Activated T-helper 1 cell treated with anti-CD3 and anti-CD28 coated beads, Interleukin-12 subunit alpha, Interleukin-12 subunit beta, Interleukin-2, Interleukin-4 antibody, amounts not matched to agents 30 ng/mL and 10 ng/mL and 1 ng/mL, durations not matched to agents 14 hours and 24 hours and 36 hours (primary cell): ENCODE results near the gene ITPR1. TPM values are rescaled to one million over a fixed set of nuclear protein-coding genes. Genes with fewer than 3 reads are reported as not detected.

ENCODE experiments used
- DNase-seq: peaks from one replicate; pipeline ENCODE4 v3.0.0; 2021; ENCODE audit warnings: low spot score
- H3K27ac Mint-ChIP-seq: one replicate; pipeline ENCODE4 v1.8.0; 2021; ENCODE audit warnings: mild to moderate bottlenecking, mixed read lengths
- H3K27me3 Mint-ChIP-seq: one replicate; pipeline ENCODE4 v1.8.0; 2022; ENCODE audit warnings: mild to moderate bottlenecking, moderate library complexity, mixed read lengths; ENCODE audit not compliant: insufficient read depth
- H3K36me3 Mint-ChIP-seq: one replicate; pipeline ENCODE4 v1.8.0; 2021; ENCODE audit warnings: low read depth, mixed read lengths
- H3K4me1 Mint-ChIP-seq: one replicate; pipeline ENCODE4 v1.8.0; 2021; ENCODE audit warnings: low read depth, mixed read lengths
- H3K4me3 Mint-ChIP-seq: one replicate; pipeline ENCODE4 v1.8.0; 2021; ENCODE audit warnings: mild to moderate bottlenecking, moderate library complexity, mixed read lengths
- H3K9me3 Mint-ChIP-seq: one replicate; pipeline ENCODE4 v1.8.0; 2021; ENCODE audit warnings: mixed read lengths
- intact Hi-C: fragments of 100-400 bp; cut with micrococcal nuclease; formaldehyde crosslinking; loops from one replicate; pipeline ENCODE4 v1.15.1; 2024
- total RNA-seq: library from RNA; stranded (reverse); gene quantifications from 2 replicates; pipeline ENCODE4 v1.2.3, GENCODE V29; 2022

The ITPR1 gene
- total RNA-seq, 1 donor from 2014 or later: 108 TPM

- H3K27me3 Mint-ChIP-seq: no peaks in the 10 kb centered on the region
- peak overlapping the region; percentile 97 for H3K27ac Mint-ChIP-seq
- peaks cover 7% of the 10 kb centered on the region for H3K9me3 Mint-ChIP-seq
- intact Hi-C loops: no loop called here
- peaks cover 86% of the 10 kb centered on the region for H3K4me1 Mint-ChIP-seq
- H3K4me3 Mint-ChIP-seq: peak overlapping the region; percentile 23
- H3K36me3 Mint-ChIP-seq: peaks cover 47% of the 10 kb centered on the region
- DNase-seq: no peak
Observed at GRCh38 chr3:4843619-4844018, 350.5 kb downstream of the ITPR1 start.

GRCh38 chr3:4845882-4846281, 352.7 kb downstream of the ITPR1 start:
- peaks cover 96% of the 10 kb centered on the region for H3K4me1 Mint-ChIP-seq
- no peaks in the 10 kb centered on the region for H3K27me3 Mint-ChIP-seq
- H3K9me3 Mint-ChIP-seq: peaks cover 7% of the 10 kb centered on the region
- peak overlapping the region; percentile 64 for H3K4me3 Mint-ChIP-seq
- peaks cover 45% of the 10 kb centered on the region for H3K36me3 Mint-ChIP-seq
- H3K27ac Mint-ChIP-seq: peak overlapping the region; percentile 95
- intact Hi-C loops: loop anchor here (1.0 kb wide), 4 partner anchors 11 to 176 kb away; no protein-coding TSS in a partner anchor
- no peak for DNase-seq

DNA sequence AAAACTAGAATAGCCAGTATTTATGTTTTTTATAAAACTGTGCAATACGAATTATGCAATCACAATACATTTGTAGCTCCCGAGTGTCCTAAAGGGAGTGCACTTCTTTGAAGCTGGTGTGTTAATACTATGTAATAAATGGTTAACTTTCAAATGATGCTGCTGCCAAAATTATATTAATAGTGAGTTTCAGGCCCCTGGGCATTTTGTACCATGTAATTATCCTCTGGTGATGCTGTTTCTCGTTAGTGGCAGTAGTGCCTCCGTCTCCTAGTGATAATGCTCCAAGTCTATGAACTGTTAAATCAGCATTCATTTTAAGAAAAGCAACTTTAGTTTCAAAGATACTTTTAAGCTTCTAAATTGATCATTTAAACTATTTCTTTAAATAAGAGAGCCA, 353.4 kb downstream of the ITPR1 start:
- Mint-ChIP-seq H3K27ac (peak overlapping the region; percentile 74), H3K9me3 (peaks cover 10% of the 10 kb centered on the region), H3K4me3 (no peak overlapping the region), H3K4me1 (peaks cover 96% of the 10 kb centered on the region), H3K27me3 (no peaks in the 10 kb centered on the region), H3K36me3 (peaks cover 40% of the 10 kb centered on the region)
- intact Hi-C loops: loop anchor here (1.0 kb wide), 2 partner anchors 15 to 176 kb away; no protein-coding TSS in a partner anchor
- DNase-seq: no peak

DNA sequence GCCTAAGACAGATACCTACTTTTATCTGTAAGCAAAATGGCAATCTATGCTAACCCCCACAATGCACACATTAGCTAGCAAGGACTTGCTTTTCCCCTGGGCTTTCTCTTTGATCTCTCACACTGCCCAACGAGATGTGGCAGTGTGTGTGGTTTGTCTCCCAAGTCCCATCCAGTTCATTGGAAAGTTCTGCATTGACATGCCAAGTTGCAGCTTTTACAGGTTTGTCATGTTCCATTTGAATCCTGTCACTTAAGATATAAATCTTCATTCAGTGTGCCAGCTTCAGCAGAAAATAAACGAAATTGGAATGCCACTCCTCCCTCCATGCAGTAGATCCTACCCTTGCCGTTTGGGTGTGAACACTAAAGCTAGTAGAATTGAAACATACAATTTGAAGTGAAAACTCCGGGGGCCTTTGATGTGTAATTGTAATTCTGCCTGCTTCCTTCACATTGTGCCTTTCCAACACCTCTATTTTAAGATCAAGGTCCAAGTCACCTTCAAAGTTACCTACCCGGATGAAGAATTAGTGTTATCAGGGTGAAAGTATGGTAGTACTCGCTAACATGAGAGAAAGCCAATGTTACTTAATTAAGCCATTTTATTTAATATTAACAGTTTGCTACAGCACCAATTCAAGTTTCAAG, 355.2 kb downstream of the ITPR1 start:
- no peak for DNase-seq
- peak overlapping the region; percentile 99 for H3K27ac Mint-ChIP-seq
- H3K27me3 Mint-ChIP-seq: no peaks in the 10 kb centered on the region
- intact Hi-C loops: no loop called here
- peaks cover 4% of the 10 kb centered on the region for H3K9me3 Mint-ChIP-seq
- H3K36me3 Mint-ChIP-seq: peaks cover 25% of the 10 kb centered on the region
- H3K4me1 Mint-ChIP-seq: peaks cover 86% of the 10 kb centered on the region
- H3K4me3 Mint-ChIP-seq: peak overlapping the region; percentile 65

- Mint-ChIP-seq H3K4me1 (peaks cover 87% of the 10 kb centered on the region), H3K27me3 (no peaks in the 10 kb centered on the region), H3K27ac (peak overlapping the region; percentile 99), H3K36me3 (peaks cover 23% of the 10 kb centered on the region), H3K9me3 (peaks cover 3% of the 10 kb centered on the region), H3K4me3 (peak overlapping the region; percentile 7)
- no peak for DNase-seq
- intact Hi-C loops: no loop called here
Observed at GRCh38 chr3:4849136-4849535, 356.0 kb downstream of the ITPR1 start.

DNA sequence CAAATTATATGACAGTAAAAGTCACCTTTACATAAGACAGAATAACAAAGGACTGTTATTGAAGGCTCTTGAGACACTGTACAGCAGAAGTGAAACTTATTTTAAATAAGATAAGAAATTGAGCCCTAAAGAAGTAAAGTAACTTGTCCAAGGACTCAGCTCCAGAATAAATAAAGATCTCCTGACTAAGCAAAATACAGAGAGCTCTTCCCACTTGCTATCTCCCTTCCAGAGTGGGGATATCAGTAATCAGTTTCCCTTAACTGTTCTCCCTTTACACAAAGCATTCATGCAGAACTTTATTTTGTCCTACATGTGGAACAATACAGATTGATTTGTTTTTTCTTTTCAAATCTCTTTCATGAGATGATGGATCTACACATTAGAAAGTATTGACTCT, 356.6 kb downstream of the ITPR1 start:
- peak overlapping the region; percentile 99 for H3K27ac Mint-ChIP-seq
- peaks cover 3% of the 10 kb centered on the region for H3K9me3 Mint-ChIP-seq
- no peak for DNase-seq
- no peaks in the 10 kb centered on the region for H3K27me3 Mint-ChIP-seq
- intact Hi-C loops: loop anchor here (1.0 to 5.0 kb wide), 17 partner anchors 7 to 462 kb away; partner anchors contain the start of genes ARL8B and ITPR1
- peak overlapping the region; percentile 67 for H3K4me3 Mint-ChIP-seq
- peaks cover 85% of the 10 kb centered on the region for H3K4me1 Mint-ChIP-seq
- H3K36me3 Mint-ChIP-seq: peaks cover 22% of the 10 kb centered on the region

GRCh38 chr3:4850211-4850927, 357.2 kb downstream of the ITPR1 start:
- DNase-seq: peak; percentile 65
- peak overlapping the region; percentile 99 for H3K27ac Mint-ChIP-seq
- H3K36me3 Mint-ChIP-seq: peaks cover 25% of the 10 kb centered on the region
- peaks cover 85% of the 10 kb centered on the region for H3K4me1 Mint-ChIP-seq
- peak overlapping the region; percentile 67 for H3K4me3 Mint-ChIP-seq
- intact Hi-C loops: loop anchor here (1.0 to 5.0 kb wide), 17 partner anchors 8 to 463 kb away; partner anchors contain the start of genes ARL8B and ITPR1
- no peaks in the 10 kb centered on the region for H3K27me3 Mint-ChIP-seq
- peaks cover 8% of the 10 kb centered on the region for H3K9me3 Mint-ChIP-seq

GRCh38 chr3:4850928-4851265, 357.7 kb downstream of the ITPR1 start:
- peak overlapping the region; percentile 67 for H3K4me3 Mint-ChIP-seq
- intact Hi-C loops: loop anchor here (1.0 to 5.0 kb wide), 18 partner anchors 9 to 464 kb away; partner anchors contain the start of genes ARL8B and ITPR1
- H3K27ac Mint-ChIP-seq: peak overlapping the region; percentile 99
- DNase-seq: peak; percentile 56
- H3K4me1 Mint-ChIP-seq: peaks cover 85% of the 10 kb centered on the region
- peaks cover 30% of the 10 kb centered on the region for H3K36me3 Mint-ChIP-seq
- H3K9me3 Mint-ChIP-seq: peaks cover 12% of the 10 kb centered on the region
- H3K27me3 Mint-ChIP-seq: no peaks in the 10 kb centered on the region

DNA sequence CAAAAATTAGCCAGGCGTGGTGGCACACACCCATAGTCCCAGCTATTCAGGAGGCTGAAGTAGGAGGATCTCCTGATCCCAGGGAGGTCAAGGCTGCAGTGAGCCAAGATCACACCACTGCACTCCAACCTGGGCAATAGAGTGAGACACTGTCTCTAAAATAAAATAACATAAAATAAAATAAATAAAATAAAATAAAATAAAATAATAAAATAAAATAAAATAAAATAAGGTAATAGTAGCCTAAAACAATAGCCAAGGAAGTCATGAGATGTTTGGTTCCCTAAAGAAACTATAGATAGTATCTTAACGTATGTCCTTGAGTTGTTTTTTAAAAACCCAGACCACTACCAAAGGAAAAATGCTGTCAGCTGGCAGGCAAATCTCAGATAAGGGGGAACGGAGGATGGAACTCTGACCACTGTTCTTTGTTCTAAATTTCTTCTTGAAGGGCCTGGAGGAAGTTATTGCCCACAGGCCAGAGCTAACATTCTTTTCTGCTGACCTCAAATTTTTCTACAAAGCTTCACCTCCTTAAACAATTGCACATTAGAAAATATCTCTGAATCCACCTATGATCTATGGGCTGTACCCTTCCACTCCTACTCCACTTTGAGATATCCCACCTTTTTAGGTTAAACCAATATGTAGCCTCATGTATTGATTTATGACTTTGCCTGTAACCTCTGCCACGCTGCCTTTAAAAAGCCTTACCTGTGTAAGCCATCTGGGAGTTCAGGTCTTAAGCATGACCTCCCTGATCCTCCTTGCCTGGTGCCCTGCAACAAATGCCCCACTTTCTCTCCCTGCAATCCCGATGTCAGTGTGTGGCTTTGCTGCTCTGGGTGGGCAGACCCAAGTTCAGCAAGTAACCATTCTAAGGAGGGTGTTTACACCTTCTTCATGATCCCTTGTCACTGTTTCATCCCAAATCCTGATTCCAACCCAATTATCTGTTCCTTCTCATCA, 359.9 kb downstream of the ITPR1 start:
- Mint-ChIP-seq H3K4me1 (peaks cover 84% of the 10 kb centered on the region), H3K4me3 (peak overlapping the region; percentile 32)

DNA sequence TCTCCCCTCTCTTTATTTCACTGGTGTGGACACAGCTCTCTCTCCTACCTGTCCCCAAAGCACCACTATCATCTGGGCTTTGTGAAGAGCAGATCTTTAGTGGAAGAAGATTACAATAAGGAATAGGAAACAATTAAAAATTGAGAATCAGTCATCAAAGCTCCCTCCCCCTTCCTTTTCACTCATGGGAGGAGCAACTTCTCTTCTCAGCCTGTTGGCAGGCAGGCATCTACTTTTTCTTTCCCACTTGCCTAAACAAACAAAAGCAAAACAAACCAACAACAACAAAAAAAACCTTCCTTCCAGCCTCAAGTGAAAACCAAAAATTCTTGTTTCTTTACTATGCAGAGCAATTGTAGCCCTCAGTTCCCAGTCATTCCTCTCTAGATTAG, 360.6 kb downstream of the ITPR1 start:
- Mint-ChIP-seq H3K27ac (peak overlapping the region; percentile 90), H3K9me3 (peaks cover 20% of the 10 kb centered on the region), H3K36me3 (peaks cover 41% of the 10 kb centered on the region), H3K27me3 (no peaks in the 10 kb centered on the region), H3K4me3 (peak overlapping the region; percentile 32), H3K4me1 (peaks cover 84% of the 10 kb centered on the region)
- intact Hi-C loops: loop anchor here (5.0 kb wide), 2 partner anchors 269 to 361 kb away; partner anchors contain the start of genes ARL8B and ITPR1
- DNase-seq: no peak

More for the DNA sequence above, 359.9 kb downstream of the ITPR1 start:
- intact Hi-C loops: loop anchor here (5.0 kb wide), 2 partner anchors 269 to 361 kb away; partner anchors contain the start of genes ARL8B and ITPR1
- Mint-ChIP-seq H3K27ac (peak overlapping the region; percentile 99), H3K36me3 (peaks cover 41% of the 10 kb centered on the region), H3K9me3 (peaks cover 20% of the 10 kb centered on the region), H3K27me3 (no peaks in the 10 kb centered on the region)
- no peak for DNase-seq

DNA sequence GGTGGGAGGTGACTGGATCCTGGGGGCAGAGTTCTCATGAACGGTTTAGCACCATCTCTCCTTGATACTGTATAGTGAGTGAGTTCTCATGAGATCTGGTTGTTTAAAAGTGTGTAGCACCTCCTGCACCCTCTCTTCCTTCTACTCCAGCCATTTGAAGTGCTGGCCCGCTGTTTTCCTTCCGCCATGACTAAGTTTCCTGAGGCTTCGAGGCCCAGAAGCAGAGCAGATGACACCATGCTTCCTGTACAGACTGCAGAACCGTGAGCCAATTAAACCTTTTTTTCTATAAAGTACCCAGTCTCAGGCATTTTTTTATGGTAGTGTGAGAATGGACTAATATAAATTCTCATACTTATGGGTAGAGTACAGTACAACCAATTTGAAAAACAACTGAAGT, 362.5 kb downstream of the ITPR1 start:
- peak overlapping the region; percentile 5 for H3K4me3 Mint-ChIP-seq
- no peak for DNase-seq
- intact Hi-C loops: no loop called here
- peaks cover 29% of the 10 kb centered on the region for H3K9me3 Mint-ChIP-seq
- H3K27me3 Mint-ChIP-seq: no peaks in the 10 kb centered on the region
- H3K4me1 Mint-ChIP-seq: peaks cover 69% of the 10 kb centered on the region
- peak overlapping the region; percentile 77 for H3K27ac Mint-ChIP-seq
- H3K36me3 Mint-ChIP-seq: peaks cover 45% of the 10 kb centered on the region

GRCh38 chr3:4856136-4856535, 363.0 kb downstream of the ITPR1 start:
- intact Hi-C loops: no loop called here
- Mint-ChIP-seq H3K4me1 (peaks cover 64% of the 10 kb centered on the region), H3K27ac (peak overlapping the region; percentile 77), H3K9me3 (peaks cover 32% of the 10 kb centered on the region), H3K27me3 (no peaks in the 10 kb centered on the region), H3K36me3 (peaks cover 47% of the 10 kb centered on the region), H3K4me3 (peak overlapping the region; percentile 5)
- DNase-seq: no peak
